NT2/D1 (cell line): ENCODE results near the gene MAST1.

ENCODE experiments used
- YY1 ChIP-seq: IDR thresholded peaks from 2 replicates; pipeline ENCODE4 v1.6.1; 2011; ENCODE audit not compliant: insufficient read length, insufficient read depth
- ZNF274 ChIP-seq: IDR thresholded peaks from 2 replicates; pipeline ENCODE4 v1.6.1; 2011; ENCODE audit warnings: mild to moderate bottlenecking, low read depth, low read length

DNA sequence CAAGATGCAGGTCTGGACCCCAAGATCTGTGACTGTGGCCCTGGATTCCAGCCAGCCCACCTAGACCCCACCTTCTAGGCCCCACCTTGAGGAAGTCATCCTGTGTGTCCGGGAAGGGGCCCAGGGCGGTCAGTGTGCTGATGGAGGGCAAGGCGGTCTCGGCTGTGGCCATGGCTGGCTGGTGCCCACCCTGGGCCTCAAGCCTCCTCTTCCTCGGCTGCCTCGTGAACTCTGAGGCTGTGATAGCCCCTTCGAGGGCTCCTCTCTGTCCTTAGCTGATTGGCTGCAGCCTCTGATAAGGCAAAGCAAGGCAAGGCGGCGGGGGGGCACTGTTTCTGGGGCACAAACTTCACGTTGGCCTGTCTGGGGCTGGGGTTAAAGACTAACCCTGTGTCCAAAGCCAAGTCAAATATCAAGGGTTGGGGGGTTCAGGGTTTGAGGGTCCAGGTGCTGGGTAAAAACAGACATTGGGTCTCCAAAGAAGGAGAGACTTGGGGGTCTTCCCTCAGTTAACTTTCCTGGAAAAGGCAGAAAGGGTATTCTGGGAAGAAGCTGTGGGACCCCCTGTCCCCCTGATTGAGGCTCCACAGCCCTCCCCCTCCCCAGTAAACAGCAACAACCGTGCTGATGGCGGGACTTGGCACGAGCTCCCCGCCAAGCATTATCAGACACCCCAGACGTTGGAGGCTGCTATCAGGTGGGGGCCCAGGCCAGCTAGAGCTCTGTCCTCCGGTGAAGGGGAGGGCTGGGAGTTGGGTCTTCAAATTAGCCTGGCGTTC lies 48.8 kb downstream of the MAST1 start, which contains the start of gene KLF1:
- TF ChIP-seq ZNF274 (no peak), YY1 (no peak)
